GM12891 (cell line): ENCODE data around the gene PSMD10.

Experiments used
- PAX5 ChIP-seq: IDR thresholded peaks from 2 replicates; pipeline ENCODE4 v1.6.1; 2011; ENCODE audit warnings: low read length, moderate library complexity, mild to moderate bottlenecking; ENCODE audit not compliant: insufficient read depth, severe bottlenecking
- POLR2A ChIP-seq: IDR thresholded peaks from 2 replicates; pipeline ENCODE4 v1.6.1; 2011; ENCODE audit warnings: low read depth, low read length, control low read depth
- POLR2AphosphoS5 ChIP-seq: IDR thresholded peaks from 2 replicates; pipeline ENCODE4 v1.6.1; 2011; ENCODE audit warnings: low read depth, low read length, control low read depth
- SPI1 ChIP-seq: IDR thresholded peaks from 2 replicates; pipeline ENCODE4 v1.6.1; 2011; ENCODE audit warnings: low read depth, low read length, control low read depth
- TAF1 ChIP-seq: IDR thresholded peaks from 2 replicates; pipeline ENCODE4 v1.6.1; 2011; ENCODE audit warnings: low read depth, low read length, control low read depth

DNA sequence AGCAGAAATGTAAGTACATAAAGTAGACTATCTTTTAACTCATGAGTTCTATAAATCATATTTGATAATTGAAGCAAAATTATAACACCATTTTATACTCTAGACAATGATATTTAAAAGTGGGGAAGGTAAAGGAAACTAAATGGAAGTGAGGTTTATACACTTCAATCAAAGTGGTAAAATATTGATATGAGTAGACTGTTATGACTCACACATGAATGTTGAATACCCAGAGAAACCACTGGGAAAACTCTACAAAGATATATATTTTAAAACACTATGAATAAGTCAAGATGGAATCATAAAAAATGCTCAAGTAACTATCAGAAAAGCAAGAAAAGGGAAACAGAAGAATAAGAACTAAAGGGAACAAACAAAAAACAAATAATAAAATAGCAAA is 38.1 kb downstream of the PSMD10 start:
- TF ChIP-seq TAF1 (no peak), POLR2A (no peak), POLR2AphosphoS5 (no peak), PAX5 (no peak), SPI1 (no peak)
